ENCODE measurements around the gene NKX6-2.
"Not testable (repeated sequence)": the region's sequence is repeated elsewhere in the genome, so short reads cannot be mapped to it uniquely, and the experiment has no call there.

NKX6-2 gene

DNA sequence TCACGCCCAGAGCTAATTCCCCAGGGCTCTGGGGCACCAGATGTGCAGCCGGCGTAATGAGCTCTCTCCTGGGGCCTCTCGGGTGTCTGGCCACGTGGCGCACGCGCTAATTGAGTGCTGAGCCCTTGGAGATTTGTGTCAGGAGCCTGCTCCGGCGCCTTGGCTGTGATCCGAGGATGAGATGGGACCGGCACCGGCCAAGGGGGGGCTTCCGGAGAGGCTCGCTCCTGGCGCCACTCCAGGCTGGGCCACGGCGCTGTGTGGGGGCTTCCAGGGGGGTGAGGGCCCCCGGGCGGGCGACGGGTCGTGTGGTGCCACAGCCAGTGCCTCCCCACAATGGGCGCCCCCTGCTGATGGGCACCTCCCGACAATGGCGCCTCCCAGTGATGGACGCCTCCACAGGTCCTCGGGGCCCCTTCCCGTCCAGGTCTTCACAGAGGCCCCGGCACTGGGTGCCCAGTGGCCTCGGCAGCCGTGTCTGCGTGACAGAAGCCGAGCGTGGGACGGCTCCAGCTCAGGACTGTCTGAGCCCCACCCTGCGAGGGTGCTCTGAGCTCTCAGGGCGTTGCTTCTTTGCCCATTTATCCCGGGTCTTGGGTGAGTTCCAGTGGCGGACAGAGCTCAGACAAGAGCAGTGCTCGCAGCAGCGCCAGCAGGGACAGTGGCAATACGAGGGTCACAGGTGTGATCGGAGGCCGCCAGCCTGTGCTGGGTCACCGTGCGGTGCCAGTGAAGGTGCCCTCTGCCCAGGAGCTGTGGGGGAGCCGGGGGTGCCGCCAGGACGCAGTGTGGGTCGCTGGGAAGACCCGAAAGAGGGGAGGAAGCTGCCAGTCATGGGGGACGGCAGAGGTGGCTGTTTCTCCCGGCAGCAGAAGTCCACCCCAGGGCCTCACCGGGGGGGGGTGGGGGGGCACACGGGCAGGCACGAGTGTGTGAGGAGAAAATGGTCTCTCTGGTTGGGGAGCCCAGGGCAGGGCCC is 8.2 kb upstream of the NKX6-2 start:
- DNase-seq = no peak

DNA sequence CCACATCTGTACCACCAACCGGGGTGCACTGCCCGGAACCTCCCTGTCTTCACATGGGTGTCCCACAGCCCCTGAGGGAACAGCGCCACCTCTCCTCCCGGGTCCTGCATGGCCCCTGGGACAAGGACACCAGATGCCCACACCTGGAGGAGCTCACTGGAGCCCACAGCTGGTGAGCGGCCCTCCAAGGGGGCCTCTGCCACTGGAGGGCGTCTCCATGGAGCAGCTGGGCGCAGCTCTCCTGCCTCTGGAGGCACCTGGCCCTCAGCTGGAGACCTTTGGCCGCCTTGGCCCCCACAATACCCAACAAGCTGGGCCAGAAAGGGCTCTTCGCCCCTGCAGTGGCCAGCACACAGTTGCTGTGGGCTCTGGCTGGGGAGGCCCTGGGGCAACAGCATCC is 7.3 kb upstream of the NKX6-2 start:
- DNase-seq = no peak

DNA sequence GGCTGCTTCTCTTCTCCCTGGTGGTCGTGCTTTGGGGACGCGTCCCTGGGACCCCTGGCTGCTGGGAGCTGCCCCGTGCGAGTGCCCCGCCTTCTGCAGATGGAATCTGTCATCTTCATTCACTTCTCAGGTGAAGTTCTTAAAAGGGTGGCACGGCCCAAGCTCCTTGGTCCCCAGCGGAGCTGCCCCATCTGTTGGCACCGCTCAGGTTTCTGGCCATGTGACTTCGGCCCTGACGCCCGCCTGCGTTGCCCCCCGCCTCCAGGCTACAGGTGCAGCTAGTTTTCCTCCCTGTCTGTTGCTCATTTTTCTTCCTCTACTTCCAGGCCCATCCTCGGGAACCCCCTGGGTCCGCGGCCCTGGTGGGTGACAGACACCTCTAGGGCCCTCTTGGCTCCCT is 6.8 kb upstream of the NKX6-2 start:
- DNase-seq = no peak

DNA sequence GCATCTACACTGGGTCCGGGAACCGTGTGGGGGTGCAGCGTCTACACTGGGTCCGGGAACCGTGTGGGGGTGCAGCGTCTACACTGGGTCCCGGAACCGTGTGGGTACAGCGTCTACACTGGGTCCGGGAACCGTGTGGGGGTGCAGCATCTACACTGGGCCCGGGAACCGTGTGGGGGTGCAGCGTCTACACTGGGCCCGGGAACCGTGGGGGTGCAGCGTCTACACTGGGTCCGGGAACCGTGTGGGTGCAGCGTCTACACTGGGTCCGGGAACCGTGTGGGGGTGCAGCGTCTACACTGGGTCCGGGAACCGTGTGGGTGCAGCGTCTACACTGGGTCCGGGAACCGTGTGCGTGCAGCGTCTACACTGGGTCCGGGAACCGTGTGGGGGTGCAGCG is 6.2 kb upstream of the NKX6-2 start:
- not testable (repeated sequence) for DNase-seq

DNA sequence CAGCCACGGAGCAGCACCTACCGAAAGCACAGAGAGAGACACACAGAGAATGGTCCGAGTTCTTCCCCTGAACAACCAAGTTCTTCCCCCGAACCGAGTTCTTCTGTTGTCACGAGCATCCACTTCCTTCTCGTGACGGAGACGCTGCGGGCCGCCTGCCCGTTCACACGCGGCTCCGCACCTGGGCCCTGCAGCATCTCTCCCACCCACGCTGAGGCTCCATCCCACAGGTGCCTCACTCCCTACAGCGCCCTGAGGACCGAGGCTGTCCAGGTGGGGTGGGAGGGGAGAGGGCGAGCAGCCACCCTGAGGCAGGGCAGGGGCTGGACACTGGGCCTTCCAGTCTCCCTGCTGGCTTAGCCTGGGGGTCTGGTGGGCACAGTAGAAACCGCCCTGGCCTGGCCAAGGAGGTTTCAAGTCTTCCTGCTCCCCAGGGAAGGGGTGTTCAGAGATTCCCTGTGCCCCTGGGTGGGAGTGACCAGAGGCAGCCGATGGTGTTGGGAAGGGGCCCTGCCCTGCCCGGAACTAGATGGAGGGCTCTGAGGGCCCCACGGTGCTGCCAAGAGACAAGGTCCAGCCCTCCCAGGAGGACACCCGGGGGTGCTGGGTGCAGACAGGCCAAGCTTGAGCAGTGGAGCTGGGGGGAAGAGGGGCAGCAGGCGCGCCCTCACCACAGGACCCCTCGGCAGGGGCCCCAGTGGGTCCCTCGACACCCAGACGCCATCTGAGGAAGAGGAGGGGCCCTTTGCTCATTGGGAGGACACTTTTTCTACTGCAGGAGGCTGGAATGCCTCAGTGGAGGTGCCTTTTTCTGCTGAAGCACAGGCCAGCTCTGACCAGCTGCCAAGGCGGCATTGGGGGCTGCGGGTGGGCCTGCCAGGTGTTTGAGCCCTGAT is 5.2 kb upstream of the NKX6-2 start:
- no peak for DNase-seq

DNA sequence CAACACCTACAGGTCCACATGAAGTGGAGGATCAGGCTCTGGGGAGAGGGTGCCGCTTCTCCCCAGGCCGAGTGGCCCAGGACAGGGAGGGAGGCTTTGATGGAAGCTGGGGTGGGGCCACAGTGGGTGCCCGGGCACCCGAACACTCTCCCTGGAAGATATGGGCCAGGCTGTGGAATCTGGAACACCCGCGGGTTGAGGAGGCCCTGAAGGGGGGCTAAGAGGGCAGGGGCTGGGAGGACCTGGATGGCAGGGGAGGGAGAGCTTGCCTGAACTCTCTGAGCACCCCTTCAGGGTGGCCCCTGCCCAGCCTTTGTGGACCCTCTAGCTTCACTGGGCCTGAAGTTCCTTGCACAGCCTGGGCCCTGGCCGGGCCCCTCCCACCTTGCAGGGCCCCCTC is 4.5 kb upstream of the NKX6-2 start:
- no peak for DNase-seq

DNA sequence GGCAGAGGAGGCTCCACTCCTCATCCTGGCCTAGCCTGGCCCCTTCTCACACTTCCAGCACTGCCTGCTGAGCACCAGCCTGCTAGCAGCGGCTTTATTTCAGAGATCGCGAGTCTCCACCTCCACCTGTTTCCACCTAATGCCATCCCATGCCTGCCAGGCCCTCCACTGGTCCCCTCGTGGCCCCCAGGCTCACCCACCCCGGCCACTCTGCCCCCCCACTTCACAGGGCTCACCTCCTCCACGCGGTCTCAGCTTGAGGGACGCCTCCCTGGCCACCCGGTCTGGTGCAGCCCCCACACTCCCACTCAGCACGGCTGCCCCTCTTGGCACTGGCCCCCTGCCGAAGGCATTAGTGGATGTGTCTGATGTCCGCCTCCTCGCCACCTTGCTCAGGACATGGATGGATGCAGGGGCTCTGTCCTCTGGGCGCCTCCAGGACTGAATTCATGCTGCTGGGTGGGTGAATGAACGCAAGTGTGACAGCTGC is 3.8 kb upstream of the NKX6-2 start:
- no peak for DNase-seq

DNA sequence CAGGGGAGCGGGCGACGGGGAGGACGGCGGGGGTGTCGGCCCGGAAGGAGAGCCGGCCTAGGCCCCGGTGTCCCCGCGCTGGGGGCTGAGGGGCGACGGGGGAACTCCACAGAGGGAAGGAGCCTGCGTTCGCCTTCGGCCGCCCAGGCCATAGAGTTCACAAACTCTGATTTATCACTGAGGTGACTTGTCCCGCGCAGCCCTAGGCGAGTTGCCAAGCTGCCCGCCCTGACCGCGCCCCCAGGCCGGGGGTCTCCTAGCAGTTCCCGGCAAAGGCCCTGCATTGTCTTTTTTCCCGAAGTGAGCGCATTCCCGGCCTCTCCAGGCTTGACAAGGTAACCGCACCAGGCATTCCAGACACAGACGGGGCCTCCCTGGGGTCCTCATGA is 2.9 kb upstream of the NKX6-2 start:
- DNase-seq = no peak

DNA sequence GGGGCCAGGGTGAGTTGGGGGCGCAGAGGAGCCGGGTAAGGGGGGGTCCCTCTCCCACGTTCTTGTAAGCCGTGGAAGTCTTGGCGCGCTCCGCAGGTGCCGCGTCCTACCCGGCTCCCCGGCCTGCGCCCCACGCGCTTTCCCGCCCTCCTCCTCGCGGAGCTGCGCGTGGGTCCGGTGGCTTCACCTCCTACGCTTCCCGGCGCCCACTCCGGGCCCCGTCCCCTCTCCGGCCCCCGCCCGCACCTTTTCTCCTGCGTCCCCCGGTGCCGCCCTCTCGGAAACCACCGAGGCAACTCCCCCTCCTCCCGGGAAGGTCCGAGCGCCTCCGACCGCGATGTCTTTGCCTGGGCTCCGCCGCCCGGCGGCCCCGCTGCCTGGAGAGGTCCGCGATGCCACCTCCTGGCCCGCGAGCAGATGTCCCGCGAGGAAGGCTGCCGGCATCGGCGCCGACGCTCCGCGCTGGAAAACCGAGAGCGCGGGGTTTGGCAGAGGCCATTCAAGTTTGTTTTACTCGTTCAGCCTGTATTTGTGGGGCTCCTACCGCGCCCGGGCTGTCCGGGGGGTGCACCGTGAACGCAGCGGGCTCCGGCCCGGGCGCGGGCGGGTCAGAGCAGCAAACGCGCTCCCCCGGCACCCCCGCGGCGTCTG is 2.4 kb upstream of the NKX6-2 start:
- no peak for DNase-seq

DNA sequence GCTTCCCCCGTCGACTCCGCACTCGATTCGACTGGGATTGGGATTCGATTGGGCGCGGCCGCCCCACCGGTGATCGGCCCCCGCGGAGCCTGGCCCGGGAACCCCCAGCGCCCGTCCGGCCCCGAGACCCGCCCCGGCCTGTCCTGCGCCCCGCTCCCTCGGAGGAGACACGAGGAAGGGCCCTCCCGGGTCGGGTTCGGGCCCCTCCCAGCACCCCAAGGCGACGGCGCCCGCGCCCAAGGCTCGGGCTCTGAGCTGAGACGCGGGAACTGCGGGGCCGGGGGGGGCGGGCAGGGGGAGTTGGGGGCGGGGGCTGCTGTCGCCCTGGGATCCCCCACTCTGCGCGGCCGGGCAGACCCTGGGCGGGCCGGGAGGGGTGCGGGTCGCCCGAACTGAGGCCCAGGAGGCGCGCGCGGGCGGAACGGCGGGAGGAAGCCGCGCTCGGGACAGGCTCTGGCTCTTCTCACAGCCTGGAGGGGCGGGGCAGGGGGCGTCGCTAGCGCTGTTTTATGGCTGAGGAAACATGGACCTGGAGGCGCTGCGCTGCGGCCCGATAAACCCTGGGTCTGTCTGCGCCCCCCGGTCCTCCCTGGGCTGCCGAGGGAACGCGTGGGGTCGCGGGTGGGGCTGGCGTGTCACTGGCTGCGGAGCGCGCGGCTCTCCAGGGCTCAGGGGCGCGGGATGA is 1.7 kb upstream of the NKX6-2 start:
- DNase-seq = no peak

DNA sequence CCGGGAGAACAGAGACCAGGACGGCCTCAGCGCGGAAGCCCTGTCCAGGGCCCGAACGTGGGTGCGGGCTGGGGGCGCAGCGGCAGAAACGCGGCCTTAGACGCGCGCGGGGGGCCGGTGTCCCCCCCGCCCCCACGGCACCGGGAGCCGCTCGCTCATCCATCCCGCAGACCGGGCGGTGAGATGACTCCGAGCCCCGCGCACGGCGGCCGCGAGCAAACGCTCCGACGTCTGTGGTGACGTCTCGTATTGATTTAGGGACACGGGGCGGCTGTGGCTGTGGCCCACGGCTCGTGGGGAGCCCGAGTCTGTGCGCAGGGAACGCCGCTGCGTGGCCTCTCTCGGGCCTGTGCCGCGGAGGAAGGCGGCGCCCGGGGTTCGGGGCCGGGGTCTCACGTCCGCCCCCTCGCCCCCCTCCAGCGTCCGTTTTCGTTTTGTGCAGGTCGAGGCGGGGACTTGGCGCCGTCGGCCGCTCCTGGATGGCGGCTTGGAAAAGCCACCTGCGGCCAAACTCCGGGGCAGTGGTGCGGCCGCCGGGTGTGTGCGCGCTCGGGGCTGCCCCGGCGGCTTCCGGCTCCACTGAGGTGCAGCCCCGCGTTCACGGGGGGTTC is 1.0 kb upstream of the NKX6-2 start:
- no peak for DNase-seq

DNA sequence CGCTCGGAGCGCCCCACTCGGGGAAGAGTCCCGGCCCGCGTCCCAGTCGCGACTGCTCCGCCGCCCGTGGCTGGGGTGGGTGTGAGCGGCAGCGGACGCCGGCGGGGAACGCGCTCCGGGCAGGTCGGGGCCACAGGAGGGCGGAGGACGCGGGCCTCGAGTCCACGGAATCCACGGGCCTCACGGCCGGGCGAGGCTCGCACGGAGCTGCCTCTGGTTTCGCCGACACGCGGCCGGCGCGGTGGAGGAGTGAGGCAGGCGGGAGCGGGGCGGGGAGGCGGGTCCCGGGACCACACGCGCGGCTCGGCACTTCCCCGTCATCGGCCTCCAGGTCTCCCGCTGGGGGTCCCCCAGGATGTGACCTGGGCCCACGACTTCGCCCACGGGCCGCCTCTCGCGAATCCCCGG is 533 bp upstream of the NKX6-2 start:
- DNase-seq = no peak

DNA sequence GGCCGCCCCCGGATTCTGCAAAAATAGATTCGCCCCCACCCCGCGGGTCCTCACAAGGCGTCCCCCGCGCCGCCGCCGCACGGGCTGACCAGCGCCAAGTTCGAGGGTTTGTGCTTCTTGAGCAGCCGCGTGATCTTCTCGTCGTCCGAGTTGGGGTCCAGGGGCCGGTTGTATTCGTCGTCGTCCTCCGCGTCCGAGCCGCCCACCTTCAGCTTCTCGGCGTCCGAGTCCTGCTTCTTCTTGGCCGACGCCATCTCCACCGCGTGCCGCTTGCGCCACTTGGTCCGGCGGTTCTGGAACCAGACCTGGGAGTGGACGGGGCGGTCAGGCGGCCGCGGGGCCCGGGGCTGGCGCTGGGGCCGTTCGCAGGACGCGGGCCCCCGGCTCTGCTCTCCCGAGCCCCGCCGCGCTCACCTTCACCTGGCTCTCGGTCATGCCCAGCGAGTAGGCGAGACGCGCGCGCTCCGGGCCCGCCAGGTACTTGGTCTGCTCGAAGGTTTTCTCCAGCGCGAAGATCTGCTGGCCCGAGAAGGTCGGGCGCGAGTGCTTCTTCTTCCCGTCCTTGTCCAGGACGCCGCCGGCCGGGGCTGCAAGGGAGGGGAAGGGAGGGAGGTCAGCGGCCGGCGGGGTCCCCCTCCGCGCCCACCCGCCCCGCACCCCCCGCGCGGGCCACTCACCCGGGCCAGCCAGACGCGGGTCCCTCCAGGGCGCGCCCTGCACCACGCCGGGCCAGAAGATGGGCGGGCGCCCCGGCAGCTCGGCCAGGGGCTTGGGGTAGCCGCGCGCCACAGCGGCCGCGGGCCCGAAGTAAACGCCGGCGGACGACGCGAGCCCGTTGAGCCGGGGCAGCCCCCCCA is 853 bp downstream of the NKX6-2 start:
- DNase-seq = no peak

DNA sequence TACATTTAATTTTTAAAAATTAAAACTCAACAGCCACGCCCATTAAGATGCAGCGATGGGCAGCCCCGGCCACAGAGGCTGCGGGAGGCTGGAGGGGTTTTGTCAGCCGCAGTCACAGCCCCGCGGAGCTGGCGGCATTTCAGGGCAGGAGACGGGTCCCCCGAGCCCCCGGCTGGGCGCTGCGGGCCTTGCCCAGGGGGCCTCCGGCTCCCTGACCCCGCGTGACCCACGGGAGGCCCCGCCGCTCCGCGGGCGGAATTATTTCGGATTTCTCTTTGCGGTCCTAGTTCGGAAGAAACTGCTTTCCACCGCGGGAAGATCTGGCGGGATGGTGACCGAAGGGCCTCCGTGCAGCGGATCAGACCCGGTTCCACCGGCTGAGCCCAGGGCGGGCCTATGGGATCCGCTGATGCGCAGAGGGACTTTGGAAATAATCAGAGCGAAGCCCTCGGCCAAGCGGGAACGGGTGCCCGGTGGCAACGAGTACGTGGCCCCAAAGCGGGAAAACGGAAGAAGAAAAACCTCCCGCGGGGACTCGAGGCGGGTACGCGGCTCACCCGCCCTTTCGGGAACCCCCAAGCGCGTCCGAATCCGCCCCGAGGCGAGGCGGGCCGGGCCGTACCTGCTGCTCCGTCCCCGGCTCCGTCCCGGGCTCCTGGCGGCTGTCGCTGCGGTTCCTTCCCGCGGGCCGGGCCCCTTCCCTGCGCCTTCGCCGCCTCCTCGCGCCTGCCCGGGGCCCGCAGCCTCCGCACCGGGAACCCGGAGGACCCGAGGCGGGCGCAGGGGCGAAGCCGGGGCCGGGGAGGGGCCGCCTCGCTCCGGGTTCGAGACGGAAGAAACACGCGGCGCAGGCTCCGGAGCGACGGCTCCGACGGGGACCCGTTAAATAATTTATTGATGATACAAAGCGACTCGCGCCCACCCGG is 1.7 kb downstream of the NKX6-2 start:
- no peak for DNase-seq

DNA sequence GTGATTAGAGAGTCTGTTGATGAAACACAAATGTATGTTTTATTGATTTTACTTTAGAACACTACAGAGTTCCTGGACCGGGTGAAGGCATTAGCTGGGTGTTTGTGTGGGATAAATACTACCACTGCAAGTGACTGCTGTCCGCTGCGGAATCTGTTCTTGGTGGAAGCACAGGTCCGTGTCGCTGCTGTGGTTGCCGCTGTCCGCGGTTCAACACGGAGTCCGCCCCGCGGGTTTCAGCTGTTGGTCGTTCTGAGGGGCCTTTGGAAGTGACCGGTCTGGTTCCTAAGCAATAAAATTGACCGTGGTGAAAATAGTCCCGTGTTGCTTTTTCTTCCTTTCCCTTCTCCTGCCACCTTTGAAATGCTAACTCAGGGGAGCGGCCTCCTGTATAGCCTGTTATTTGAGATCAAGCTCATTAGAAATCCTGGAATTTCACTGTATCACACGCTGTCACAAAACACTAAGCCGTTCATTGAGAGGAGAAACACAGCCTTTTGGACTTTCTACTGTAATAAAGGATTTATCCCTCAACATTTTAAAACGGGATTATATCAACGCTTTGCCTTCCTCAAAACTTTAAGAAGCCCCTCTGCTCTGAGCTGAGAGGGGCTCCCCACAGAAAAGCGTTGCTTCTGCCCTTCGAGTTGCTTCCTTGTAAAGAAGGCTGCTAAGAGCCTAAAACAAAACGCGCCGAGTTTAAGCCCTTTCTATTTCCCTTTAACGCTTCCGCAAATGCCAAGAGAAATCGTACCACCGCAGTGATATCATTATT is 2.6 kb downstream of the NKX6-2 start:
- no peak for DNase-seq

DNA sequence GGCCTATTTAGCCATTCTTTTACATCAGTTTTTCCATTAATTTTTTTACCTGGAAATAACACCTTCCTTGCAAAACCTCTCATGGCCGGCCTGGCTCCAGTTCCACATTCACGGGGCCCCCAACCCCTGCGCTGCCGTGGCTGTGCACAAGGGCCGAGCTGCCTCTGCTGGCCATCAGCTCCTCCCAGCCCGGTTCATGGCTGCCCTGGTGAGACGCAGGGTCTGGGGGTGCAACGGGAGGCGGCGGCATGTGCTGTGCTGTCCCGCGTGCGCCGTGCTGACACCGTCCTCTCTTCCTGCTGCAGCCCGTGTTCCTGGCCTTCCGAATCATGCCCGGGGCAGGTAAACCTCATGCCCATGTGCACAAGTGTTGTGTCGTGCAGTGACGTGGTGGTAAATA is 4.4 kb downstream of the NKX6-2 start:
- no peak for DNase-seq

DNA sequence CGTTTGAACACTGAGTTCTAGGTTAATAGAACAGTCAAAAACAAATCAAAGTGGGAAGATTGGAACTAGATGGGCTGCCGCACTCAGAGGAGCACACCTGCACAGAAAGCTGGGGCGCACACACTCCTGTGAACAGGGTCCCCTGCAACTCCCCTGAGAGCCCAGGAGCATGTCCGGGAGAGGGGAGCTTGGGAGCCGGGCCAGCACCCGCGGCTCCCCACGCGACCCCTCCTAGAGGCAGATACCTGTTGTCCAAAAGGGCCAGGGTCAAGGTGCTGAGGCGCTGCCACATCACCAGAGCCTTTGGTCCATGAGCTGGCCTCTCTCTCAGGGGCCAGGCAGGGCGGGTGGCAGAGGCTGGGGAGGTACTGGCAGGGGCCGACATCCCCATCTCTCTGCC is 5.6 kb downstream of the NKX6-2 start:
- DNase-seq = no peak

DNA sequence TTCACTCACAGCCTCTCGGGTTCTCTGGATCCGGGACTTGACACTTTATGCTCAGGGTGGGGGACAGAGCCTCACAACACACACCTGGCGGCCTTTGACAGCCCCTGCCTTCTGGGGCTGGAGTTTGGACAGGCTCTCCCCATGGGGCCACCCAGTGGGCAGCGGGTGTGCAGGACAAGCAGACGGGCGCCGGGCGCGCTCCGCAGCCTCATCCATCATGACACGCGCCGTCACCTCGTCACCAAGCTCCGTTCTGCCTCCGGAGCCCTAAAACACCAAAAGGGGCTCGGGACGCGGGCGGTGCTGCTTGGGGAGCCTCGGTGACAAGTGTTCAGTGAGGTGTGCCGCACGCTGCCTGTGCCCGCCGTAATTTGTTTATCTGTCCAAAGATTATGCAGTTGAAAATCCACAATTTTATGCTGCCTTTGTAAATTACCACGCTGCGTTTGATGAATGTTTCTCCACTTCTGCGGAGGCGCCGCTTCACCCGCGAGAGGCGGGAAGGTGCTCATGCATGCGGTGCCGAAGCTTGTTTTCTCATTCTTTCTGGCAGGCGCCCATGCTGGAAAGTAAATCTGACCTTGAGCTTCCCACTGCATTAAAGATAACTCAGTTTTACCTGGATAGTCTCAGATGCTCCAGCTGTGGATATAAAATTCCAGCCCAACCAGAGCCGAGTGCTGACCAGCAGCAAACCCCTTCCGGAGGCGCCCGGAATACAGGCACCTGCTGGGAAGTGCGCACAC is 6.2 kb downstream of the NKX6-2 start:
- no peak for DNase-seq

Data from cerebellar nuclear complex (tissue), 1 donor.